ENCODE data around the gene UGT1A9. TPM values are rescaled to one million over a fixed set of nuclear protein-coding genes. Genes with fewer than 3 reads are reported as not detected.
A peak's percentile ranks its signal among the peaks of the same experiment; 100 is the strongest.

The UGT1A9 gene
- total and polyA plus RNA-seq, 2 experiments from 2014 or later, result not detected

GRCh38 chr2:233760043-233760442 lies 88.3 kb downstream of the UGT1A9 start, which contains the start of gene UGT1A1:
TSS of gene UGT1A1 (plus strand) at chr2:233760270. CDS start at chr2:233760288, 18 bp downstream.
- in situ Hi-C loops (cut with MboI), result no loop called here
- no peak within 1 kb of the TSS for H3K4me3 ChIP-seq
- TF ChIP-seq EZH2phosphoT487 (IDR thresholded peaks at IDR 0.05; ENCODE audit: insufficient read depth, low read depth), result no peak
- no peak for TF ChIP-seq EZH2 (IDR thresholded peaks at IDR 0.05; ENCODE audit: insufficient read depth, poor library complexity, severe bottlenecking)
- H3K4me1 ChIP-seq (ENCODE audit: insufficient read depth), result peaks cover 15% of the 10 kb centered on the region
- no peaks in the 10 kb centered on the region for H3K36me3 ChIP-seq (ENCODE audit: low read depth)
- no peaks in the 10 kb centered on the region for H3K9me2 ChIP-seq (ENCODE audit: insufficient read depth)
- H4K20me1 ChIP-seq (ENCODE audit: insufficient read depth), result no peaks in the 10 kb centered on the region
- 0 out of 2 replicates have a peak, but pooled peaks cover 4% of the 10 kb centered on the region for H3K27me3 ChIP-seq (replicated peaks; ENCODE audit: insufficient read depth)
- H3K9me3 ChIP-seq (ENCODE audit: low read depth), result no peaks in the 10 kb centered on the region
- H3K79me2 ChIP-seq (ENCODE audit: insufficient read depth), result no peaks in the 10 kb centered on the region
- no peak for DNase-seq
- H3K4me2 ChIP-seq (ENCODE audit: unreplicated experiment), result no peak within 1 kb of the TSS
- H3F3A ChIP-seq (ENCODE audit: insufficient read depth), result peaks cover 12% of the 10 kb centered on the region; the same call in 1 of the 2 replicates
- no peak within 1 kb of the TSS for H3K9ac ChIP-seq
- 41 to 47% methylated on average over 6 of the region's 6 CpGs for WGBS, 2 experiments (ENCODE audit: low coverage in 1 of 2, low lambda C conversion rate in 2 of 2, missing lambda C conversion rate in 2 of 2)
- no peak within 1 kb of the TSS for H3K27ac ChIP-seq
- H2AFZ ChIP-seq, result no peak within 1 kb of the TSS

GRCh38 chr2:233761040-233761769 lies 89.5 kb downstream of the UGT1A9 start:
- TF ChIP-seq EZH2 (IDR thresholded peaks at IDR 0.05; ENCODE audit: insufficient read depth, poor library complexity, severe bottlenecking), result no peak
- no peak for TF ChIP-seq EZH2phosphoT487 (IDR thresholded peaks at IDR 0.05; ENCODE audit: insufficient read depth, low read depth)
- H3K4me1 ChIP-seq (ENCODE audit: insufficient read depth), result peaks cover 15% of the 10 kb centered on the region
- DNase-seq, result no peak
- in situ Hi-C loops (cut with MboI), result no loop called here
- no peak overlapping the region for H3K4me2 ChIP-seq (ENCODE audit: unreplicated experiment)
- no peaks in the 10 kb centered on the region for H3K36me3 ChIP-seq (ENCODE audit: low read depth)
- H4K20me1 ChIP-seq (ENCODE audit: insufficient read depth), result no peaks in the 10 kb centered on the region
- peaks cover 12% of the 10 kb centered on the region; the same call in 1 of the 2 replicates for H3F3A ChIP-seq (ENCODE audit: insufficient read depth)
- H3K9ac ChIP-seq, result no peak overlapping the region
- WGBS, 2 experiments (ENCODE audit: low coverage in 1 of 2, low lambda C conversion rate in 2 of 2, missing lambda C conversion rate in 2 of 2), result 29 to 35% methylated on average over 4 of the region's 4 CpGs
- no peaks in the 10 kb centered on the region for H3K9me2 ChIP-seq (ENCODE audit: insufficient read depth)
- no peak overlapping the region for H3K4me3 ChIP-seq
- H3K9me3 ChIP-seq (ENCODE audit: low read depth), result no peaks in the 10 kb centered on the region
- H3K27ac ChIP-seq, result no peak overlapping the region
- H2AFZ ChIP-seq, result no peak overlapping the region
- H3K79me2 ChIP-seq (ENCODE audit: insufficient read depth), result no peaks in the 10 kb centered on the region
- H3K27me3 ChIP-seq (replicated peaks; ENCODE audit: insufficient read depth), result 0 out of 2 replicates have a peak, but pooled peaks cover 4% of the 10 kb centered on the region

GRCh38 chr2:233764264-233764663 lies 92.6 kb downstream of the UGT1A9 start:
- H3K9me2 ChIP-seq (ENCODE audit: insufficient read depth), result no peaks in the 10 kb centered on the region
- no peak overlapping the region for H3K27ac ChIP-seq
- peak; percentile 65 for DNase-seq
- H3K9ac ChIP-seq, result no peak overlapping the region
- no peaks in the 10 kb centered on the region for H3K36me3 ChIP-seq (ENCODE audit: low read depth)
- H4K20me1 ChIP-seq (ENCODE audit: insufficient read depth), result no peaks in the 10 kb centered on the region
- 23% methylated on average over 7 of the region's 7 CpGs for WGBS, 2 experiments (ENCODE audit: low coverage in 1 of 2, low lambda C conversion rate in 2 of 2, missing lambda C conversion rate in 2 of 2)
- H3K27me3 ChIP-seq (replicated peaks; ENCODE audit: insufficient read depth), result 0 out of 2 replicates have a peak, but pooled peaks cover 4% of the 10 kb centered on the region
- peaks cover 12% of the 10 kb centered on the region; the same call in 1 of the 2 replicates for H3F3A ChIP-seq (ENCODE audit: insufficient read depth)
- H3K9me3 ChIP-seq (ENCODE audit: low read depth), result no peaks in the 10 kb centered on the region
- TF ChIP-seq EZH2 (IDR thresholded peaks at IDR 0.05; ENCODE audit: insufficient read depth, poor library complexity, severe bottlenecking), result no peak
- no peak for TF ChIP-seq EZH2phosphoT487 (IDR thresholded peaks at IDR 0.05; ENCODE audit: insufficient read depth, low read depth)
- H3K4me1 ChIP-seq (ENCODE audit: insufficient read depth), result peaks cover 15% of the 10 kb centered on the region
- no peak overlapping the region for H3K4me3 ChIP-seq
- in situ Hi-C loops (cut with MboI), result no loop called here
- H2AFZ ChIP-seq, result peak overlapping the region; percentile 28; the same call in 1 of the 2 replicates
- H3K4me2 ChIP-seq (ENCODE audit: unreplicated experiment), result peak overlapping the region; percentile 30
- no peaks in the 10 kb centered on the region for H3K79me2 ChIP-seq (ENCODE audit: insufficient read depth)

GRCh38 chr2:233764761-233765160 lies 93.1 kb downstream of the UGT1A9 start:
- H3K4me2 ChIP-seq (ENCODE audit: unreplicated experiment), result peak overlapping the region; percentile 30
- peak; percentile 6 for DNase-seq
- no peak overlapping the region for H3K27ac ChIP-seq
- H3F3A ChIP-seq (ENCODE audit: insufficient read depth), result peaks cover 12% of the 10 kb centered on the region; the same call in 1 of the 2 replicates
- in situ Hi-C loops (cut with MboI), result no loop called here
- H3K4me3 ChIP-seq, result no peak overlapping the region
- TF ChIP-seq EZH2phosphoT487 (IDR thresholded peaks at IDR 0.05; ENCODE audit: insufficient read depth, low read depth) (no peak), EZH2 (IDR thresholded peaks at IDR 0.05; ENCODE audit: insufficient read depth, poor library complexity, severe bottlenecking) (no peak)
- H3K36me3 ChIP-seq (ENCODE audit: low read depth), result no peaks in the 10 kb centered on the region
- H3K79me2 ChIP-seq (ENCODE audit: insufficient read depth), result no peaks in the 10 kb centered on the region
- no peak overlapping the region for H3K9ac ChIP-seq
- no peaks in the 10 kb centered on the region for H4K20me1 ChIP-seq (ENCODE audit: insufficient read depth)
- H3K4me1 ChIP-seq (ENCODE audit: insufficient read depth), result peaks cover 15% of the 10 kb centered on the region
- H2AFZ ChIP-seq, result peak overlapping the region; percentile 28; the same call in 1 of the 2 replicates
- H3K9me2 ChIP-seq (ENCODE audit: insufficient read depth), result no peaks in the 10 kb centered on the region
- WGBS, 2 experiments (ENCODE audit: low coverage in 1 of 2, low lambda C conversion rate in 2 of 2, missing lambda C conversion rate in 2 of 2), result 7 to 22% methylated on average over 3 of the region's 3 CpGs
- no peaks in the 10 kb centered on the region for H3K9me3 ChIP-seq (ENCODE audit: low read depth)
- 0 out of 2 replicates have a peak, but pooled peaks cover 4% of the 10 kb centered on the region for H3K27me3 ChIP-seq (replicated peaks; ENCODE audit: insufficient read depth)
